HG03575 (cell line): ENCODE measurements around the gene MYO3A.
"Not testable (repeated sequence)": the region's sequence is repeated elsewhere in the genome, so short reads cannot be mapped to it uniquely, and the experiment has no call there.

ENCODE experiments used
- ATAC-seq: cut with Tn5 transposase; IDR thresholded peaks from one replicate; pipeline ENCODE4 v1.9.1; 2021; ENCODE audit not compliant: unreplicated experiment, insufficient number of reproducible peaks, low FRiP score; ENCODE audit errors: extremely low read depth

The MYO3A gene

DNA sequence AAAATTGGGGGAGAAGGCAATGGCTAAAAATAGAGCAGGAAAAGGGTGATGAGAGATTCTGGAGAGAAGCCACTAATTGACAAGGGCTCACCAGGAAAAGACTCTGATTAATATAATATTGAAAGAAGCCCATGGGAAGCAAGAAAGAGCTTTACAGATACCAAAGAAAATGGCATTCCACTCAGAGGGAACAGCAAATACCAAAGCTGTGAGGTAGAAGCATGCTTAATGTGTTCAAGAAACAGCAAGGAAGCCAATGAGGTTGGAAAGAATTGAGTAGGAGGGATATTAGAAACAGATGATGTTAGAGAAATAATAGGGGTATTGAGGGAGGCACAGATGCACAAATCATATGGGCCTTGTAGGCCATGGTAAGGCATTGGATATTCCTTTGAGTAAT, 130.1 kb downstream of the MYO3A start:
- no peak for ATAC-seq

GRCh38 chr10:26067680-26068079, 133.7 kb downstream of the MYO3A start:
- ATAC-seq: no peak

DNA sequence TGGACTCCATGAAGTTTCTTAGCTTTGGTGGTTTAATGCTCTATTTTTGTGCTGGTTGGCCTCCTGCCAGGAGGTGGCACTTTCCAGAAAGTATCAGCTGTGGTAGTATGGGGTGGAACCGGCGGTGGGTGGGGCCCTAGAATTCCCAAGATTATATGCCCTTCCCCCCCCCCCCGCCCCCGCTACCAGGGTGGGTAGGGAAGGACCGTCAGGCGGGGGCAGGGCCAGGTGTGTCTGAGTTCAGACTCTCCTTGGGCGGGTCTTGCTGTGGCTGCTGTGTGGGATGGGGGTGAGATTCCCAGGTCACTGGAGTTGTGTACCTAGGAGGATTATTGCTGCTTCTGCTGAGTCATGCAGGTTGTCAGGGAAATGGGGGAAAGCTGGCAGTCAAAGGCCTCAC, 146.9 kb downstream of the MYO3A start:
- not testable (repeated sequence) for ATAC-seq

DNA sequence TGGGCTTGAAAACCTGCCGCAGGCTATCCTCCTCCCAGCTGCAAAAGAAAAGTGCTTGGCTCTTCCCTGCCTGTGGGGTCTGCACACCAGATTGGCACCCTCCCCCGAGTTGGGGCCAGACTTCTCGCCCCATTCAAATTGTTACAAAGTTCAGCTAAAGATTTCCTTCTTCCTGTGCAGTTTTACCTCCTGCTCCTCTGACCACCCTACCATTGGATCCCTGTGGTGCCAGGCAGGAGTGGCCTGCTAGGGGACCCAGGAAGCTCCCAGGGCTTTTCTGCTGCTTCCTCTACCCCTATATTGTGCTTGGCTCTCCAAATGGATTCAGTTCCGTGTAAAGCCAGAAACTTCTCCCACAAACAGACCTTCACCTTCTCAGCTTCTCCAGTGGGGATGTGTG, 147.4 kb downstream of the MYO3A start:
- ATAC-seq: no peak

DNA sequence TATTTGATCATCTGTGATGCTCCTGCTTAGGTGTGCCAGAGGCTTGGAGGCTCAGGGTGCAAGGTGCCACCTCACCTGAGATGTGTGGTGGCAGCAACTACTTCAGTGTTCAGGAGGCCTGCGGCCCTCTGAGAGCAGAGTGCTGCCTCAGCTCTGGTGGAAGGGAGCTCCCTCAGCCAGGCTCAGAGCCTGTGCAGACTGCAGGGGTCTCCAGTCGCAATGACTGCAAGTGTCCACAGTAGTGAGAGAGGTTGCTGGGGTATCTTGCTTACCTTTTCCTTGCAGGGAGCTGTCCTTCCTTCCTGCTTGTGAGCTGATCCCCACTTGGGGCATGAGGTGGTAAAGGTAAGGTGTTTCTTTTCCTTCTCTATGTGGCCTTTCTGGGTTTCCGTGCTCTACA, 151.5 kb downstream of the MYO3A start:
- no peak for ATAC-seq

GRCh38 chr10:26087666-26088065, 153.6 kb downstream of the MYO3A start:
- no peak for ATAC-seq

- no peak for ATAC-seq
These were observed 156.0 kb downstream of the MYO3A start for GRCh38 chr10:26090026-26090425.

GRCh38 chr10:26090762-26091161, 156.7 kb downstream of the MYO3A start:
- no peak for ATAC-seq

DNA sequence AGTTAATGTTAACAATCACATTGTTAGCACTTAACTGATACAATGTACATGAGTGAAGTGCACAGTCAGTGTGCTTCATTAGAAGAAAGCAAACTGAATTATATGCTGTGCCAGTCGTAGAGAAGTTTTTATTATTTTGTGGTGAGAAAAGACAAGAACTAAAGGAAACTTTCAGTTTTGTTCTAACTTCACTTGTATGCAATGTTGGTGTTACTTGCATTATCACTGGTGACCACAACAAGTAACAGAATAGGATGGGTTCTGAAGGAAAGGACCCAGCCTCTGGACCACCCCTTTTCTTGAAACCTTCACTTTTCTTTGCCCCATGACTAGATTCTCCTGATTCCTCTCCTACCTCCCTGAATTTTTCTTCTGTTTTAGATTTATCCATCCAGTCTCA, 159.2 kb downstream of the MYO3A start:
- ATAC-seq: no peak

GRCh38 chr10:26095781-26096180, 161.8 kb downstream of the MYO3A start:
- no peak for ATAC-seq

- ATAC-seq: not testable (repeated sequence)
These were observed 163.5 kb downstream of the MYO3A start for GRCh38 chr10:26097549-26097948.

- no peak for ATAC-seq
These were observed 178.5 kb downstream of the MYO3A start for GRCh38 chr10:26112532-26112931.

- ATAC-seq: no peak
These were observed 204.6 kb downstream of the MYO3A start for GRCh38 chr10:26138613-26139012.

- no peak for ATAC-seq
These were observed 222.0 kb downstream of the MYO3A start for GRCh38 chr10:26156019-26156418.

DNA sequence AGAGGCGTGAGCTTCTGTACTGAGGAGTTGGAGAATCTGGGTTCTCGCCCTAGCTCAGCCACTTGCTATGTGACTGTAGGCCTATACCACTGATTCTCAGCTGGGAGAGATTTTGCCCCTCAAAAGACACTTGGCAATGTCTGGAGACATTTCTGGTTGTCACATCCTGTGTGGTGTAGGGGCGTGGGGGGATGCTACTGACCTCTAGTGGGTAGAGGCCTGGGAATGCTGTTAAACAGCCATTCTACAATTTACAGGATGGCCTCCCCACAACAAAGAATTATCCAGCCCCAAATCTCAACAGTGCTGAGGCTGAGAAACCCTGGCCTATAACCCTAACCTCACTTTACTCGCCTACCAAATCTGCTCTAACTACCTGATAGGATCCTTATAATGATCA, 223.7 kb downstream of the MYO3A start:
- ATAC-seq: no peak

- ATAC-seq: no peak
These were observed 235.4 kb downstream of the MYO3A start for GRCh38 chr10:26169466-26169865.

DNA sequence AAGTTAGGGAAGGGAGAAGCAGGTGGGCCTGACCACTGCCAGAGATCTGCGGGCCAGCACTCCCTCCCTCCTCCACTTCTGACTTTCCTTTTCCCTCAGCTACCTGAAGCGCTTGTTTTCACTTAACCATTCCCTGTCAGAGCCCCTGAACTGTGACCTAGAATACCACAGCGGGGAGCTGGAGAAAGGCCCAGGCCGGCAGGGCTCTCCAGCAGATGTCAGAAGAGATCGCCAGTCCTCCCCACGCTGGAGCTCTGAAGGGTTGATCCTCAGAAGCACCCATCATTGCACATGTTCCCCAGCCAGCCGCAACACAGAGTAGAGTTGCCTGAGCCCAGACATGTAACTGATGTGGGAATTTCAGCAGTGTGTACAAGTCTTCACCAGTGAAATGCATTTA, 238.1 kb downstream of the MYO3A start:
- no peak for ATAC-seq

GRCh38 chr10:26173837-26174236, 239.8 kb downstream of the MYO3A start:
- ATAC-seq: no peak

DNA sequence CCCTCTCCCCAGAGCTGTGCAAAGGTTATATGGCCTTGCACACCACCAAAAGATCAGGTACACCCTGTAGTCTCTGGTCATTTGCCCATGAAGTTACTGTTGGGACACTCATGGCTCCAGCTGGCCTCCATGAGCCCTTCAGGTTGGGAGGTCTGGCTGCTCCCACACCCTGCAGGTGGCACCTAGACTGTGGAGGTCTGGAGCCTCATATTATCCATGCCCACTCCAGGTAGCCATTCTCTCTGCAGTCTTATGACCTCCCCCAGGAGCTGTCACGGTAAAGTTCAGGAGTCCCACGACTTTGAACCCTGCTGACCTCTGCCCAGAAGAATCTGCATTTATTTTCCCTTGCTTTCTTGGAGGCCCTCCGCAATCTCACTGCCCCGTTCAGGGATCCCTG, 243.3 kb downstream of the MYO3A start:
- no peak for ATAC-seq

- no peak for ATAC-seq
These were observed 260.2 kb downstream of the MYO3A start for GRCh38 chr10:26194275-26194674.

- ATAC-seq: no peak
These were observed 263.2 kb downstream of the MYO3A start for GRCh38 chr10:26197248-26197647.

GRCh38 chr10:26198119-26198518, 264.1 kb downstream of the MYO3A start:
- ATAC-seq: no peak
